Bronchial epithelial cell (primary cell): ENCODE measurements around the gene TRIM22. TPM values are rescaled to one million over a fixed set of nuclear protein-coding genes. Genes with fewer than 3 reads are reported as not detected.
A peak's percentile ranks its signal among the peaks of the same experiment; 100 is the strongest.
"Not testable (repeated sequence)": the region's sequence is repeated elsewhere in the genome, so short reads cannot be mapped to it uniquely, and the experiment has no call there.

Experiments
- DNase-seq: peaks from one replicate; pipeline ENCODE4 v3.0.0-alpha.2; 2010; ENCODE audit warnings: low read depth
- FAIRE-seq: peaks from 2 replicates; lab custom pipeline; 2011; peaks lifted over from hg19 to GRCh38; lab: Jason Lieb, UNC
- H3K27me3 ChIP-seq: 2 replicates; pipeline ENCODE4 v1.5.1; 2011; ENCODE audit warnings: low read length; ENCODE audit not compliant: control insufficient read depth, insufficient read depth
- H3K36me3 ChIP-seq: 2 replicates; pipeline ENCODE4 v1.5.1; 2011; ENCODE audit warnings: low read length; ENCODE audit not compliant: control insufficient read depth, insufficient read depth
- H3K4me3 ChIP-seq: 2 replicates; pipeline ENCODE4 v1.5.1; 2011; ENCODE audit warnings: mild to moderate bottlenecking, low read depth, low read length, control low read depth
- total RNA-seq: library from RNA; depleted of rRNA; stranded (reverse); fragments of >200 nt; gene quantifications from 2 replicates; pipeline ENCODE4 v1.2.1, GENCODE V29; 2014
- TF ChIP-seq, protein P1 (sequence below): IDR thresholded peaks from 2 replicates; pipeline ENCODE4 v1.5.1; 2011; ENCODE audit warnings: mild to moderate bottlenecking, moderate library complexity, low read length, control low read depth, inconsistent platforms; ENCODE audit not compliant: insufficient read depth, severe bottlenecking

The TRIM22 gene
- total RNA-seq, 1 donor from 2014 or later: 11.1 TPM

DNA sequence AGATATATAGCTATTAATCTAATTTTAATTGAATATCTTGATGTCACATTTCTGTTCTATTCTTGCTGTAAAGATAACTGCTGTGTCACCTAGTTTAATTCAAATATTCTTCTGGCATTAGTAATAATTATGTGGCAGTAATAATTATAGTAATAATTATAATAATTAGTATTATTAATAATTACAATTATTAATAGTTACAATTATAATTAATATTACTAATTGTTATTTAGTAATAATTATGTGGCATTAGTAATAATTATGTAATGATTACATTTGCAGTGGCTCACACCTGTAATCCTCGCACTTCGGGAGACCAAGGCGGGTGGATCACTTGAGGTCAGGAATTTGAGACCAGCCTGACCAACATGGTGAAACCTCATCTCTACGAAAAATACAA lies 3.2 kb upstream of the TRIM22 start:
- FAIRE-seq (no peak), DNase-seq (no peak)
- Histone ChIP-seq H3K27me3 (no peaks in the 10 kb centered on the region), H3K4me3 (no peak overlapping the region), H3K36me3 (no peaks in the 10 kb centered on the region)
- TF ChIP-seq, protein P1, sequence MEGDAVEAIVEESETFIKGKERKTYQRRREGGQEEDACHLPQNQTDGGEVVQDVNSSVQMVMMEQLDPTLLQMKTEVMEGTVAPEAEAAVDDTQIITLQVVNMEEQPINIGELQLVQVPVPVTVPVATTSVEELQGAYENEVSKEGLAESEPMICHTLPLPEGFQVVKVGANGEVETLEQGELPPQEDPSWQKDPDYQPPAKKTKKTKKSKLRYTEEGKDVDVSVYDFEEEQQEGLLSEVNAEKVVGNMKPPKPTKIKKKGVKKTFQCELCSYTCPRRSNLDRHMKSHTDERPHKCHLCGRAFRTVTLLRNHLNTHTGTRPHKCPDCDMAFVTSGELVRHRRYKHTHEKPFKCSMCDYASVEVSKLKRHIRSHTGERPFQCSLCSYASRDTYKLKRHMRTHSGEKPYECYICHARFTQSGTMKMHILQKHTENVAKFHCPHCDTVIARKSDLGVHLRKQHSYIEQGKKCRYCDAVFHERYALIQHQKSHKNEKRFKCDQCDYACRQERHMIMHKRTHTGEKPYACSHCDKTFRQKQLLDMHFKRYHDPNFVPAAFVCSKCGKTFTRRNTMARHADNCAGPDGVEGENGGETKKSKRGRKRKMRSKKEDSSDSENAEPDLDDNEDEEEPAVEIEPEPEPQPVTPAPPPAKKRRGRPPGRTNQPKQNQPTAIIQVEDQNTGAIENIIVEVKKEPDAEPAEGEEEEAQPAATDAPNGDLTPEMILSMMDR: no peak

DNA sequence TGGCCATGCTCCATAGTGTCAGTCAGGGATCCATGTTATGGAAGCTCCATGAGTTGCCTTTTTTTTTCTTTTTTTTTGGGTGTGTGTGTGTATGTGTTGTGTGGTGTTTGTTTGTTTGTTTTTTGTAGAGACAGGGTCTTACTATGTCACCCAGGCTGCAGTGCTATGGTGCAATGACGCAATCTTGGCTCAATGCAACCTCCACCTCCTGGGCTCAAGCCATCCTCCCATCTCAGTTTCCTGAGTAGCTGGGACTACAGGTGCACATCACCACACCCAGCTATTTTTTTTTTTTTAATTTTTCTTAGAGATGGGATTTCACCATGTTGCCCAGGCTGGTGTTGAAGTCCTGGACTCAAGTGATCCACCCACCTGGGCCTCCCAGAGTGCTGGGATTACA lies 1.1 kb upstream of the TRIM22 start:
- Histone ChIP-seq H3K36me3 (no peaks in the 10 kb centered on the region), H3K27me3 (no peaks in the 10 kb centered on the region), H3K4me3 (no peak overlapping the region)
- DNase-seq (no peak), FAIRE-seq (no peak)
- TF ChIP-seq, protein P1: no peak

DNA sequence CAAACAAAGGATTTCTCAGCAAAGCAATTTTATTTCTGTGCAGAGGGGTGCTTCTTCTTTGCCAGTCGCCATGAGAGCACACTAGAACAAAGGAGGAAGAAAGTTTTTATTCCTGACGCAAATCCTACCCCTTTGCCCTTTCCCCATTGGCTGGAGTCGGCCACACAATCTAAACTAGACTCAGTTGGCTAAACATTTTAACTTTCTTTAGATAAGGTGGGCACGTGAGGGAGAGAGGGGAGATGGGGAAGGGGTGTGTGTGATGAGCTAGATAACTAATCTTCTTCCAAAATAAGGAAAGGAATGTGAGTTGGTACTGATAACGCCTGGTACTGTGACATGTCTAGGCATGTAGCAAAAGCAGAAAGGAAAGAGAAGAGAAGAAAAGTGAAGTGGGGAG lies 626 bp downstream of the TRIM22 start:
- peak overlapping the region; percentile 42 for H3K4me3 ChIP-seq
- DNase-seq (peak; percentile 43), FAIRE-seq (no peak)
- no peaks in the 10 kb centered on the region for H3K27me3 ChIP-seq
- no peaks in the 10 kb centered on the region for H3K36me3 ChIP-seq
- TF ChIP-seq, protein P1: no peak

DNA sequence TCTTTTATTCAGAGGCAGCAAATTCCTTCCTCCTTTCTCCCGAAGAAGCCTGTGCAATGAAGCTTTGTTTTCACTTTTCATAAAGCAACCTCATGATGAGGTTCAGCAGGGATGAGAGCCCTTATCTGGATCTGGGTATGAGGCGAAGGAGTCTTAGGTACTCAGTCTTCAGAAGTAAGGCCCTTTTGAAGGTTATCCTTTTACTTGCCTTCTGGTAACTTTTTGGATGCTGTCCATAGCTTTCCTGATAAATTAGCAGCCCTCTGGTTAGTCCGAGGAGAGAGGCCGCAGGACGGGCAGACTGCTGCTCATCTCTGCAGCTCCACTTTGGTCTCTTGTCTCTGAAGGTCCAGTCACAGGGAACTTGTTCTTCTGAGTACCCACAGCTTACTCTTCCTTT lies 1.1 kb downstream of the TRIM22 start:
- no peak for FAIRE-seq
- TF ChIP-seq, protein P1: no peak
- H3K36me3 ChIP-seq: no peaks in the 10 kb centered on the region
- peak; percentile 9 for DNase-seq
- H3K27me3 ChIP-seq: no peaks in the 10 kb centered on the region
- H3K4me3 ChIP-seq: peak overlapping the region; percentile 42

DNA sequence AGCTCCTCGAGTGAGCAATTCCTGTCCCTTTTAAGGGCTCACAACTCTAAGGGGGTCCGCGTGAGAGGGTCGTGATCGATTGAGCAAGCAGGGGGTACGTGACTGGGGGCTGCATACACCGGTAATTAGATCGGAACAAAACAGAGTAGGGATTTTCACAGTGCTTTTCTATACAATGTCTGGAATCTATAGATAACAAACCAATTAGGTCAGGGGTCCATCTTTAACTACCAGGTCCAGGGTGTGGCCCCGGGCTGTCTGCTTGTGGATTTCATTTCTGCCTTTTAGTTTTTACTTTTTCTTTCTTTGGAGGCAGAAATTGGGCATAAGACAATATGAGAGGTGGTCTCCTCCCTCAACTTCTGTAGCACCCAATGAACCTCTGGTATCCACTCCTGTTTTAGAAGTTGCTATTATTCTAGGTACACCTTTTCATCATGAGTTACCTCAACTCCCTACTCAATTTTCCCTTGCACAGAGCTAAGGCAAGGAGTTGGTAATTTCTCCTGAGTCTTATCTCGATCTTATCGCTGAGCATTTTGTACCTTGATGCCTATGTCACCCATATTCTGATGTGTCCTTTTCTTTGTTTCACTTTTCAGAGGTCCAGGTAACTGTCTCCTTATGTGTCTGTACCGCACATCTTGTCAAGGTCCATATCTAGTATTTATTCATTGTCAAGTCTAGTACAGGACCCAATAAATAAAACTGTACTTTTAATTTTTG lies 1.8 kb downstream of the TRIM22 start:
- FAIRE-seq, H3K36me3 ChIP-seq, DNase-seq, H3K27me3 ChIP-seq: not testable (repeated sequence)
- H3K4me3 ChIP-seq: peak overlapping the region; percentile 42

DNA sequence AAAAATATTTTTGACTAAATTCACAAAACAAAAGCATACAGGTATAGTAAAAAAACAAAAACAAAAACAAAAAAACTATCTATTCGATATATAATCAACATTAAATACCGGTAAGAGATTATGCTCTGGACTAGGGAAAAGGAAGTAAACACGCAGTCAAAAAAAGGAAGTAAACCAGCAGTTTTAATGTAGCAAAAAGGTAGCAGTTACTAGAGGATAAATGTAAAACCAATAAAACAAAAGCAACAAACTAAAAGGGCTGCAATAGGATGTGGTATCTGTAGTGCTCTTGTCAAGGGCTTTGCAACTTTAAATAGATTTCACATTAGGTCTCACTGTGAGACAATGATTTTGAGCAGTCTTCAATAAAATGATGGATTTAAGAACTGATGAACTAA lies 2.4 kb downstream of the TRIM22 start:
- FAIRE-seq (no peak), DNase-seq (no peak)
- no peak overlapping the region for H3K4me3 ChIP-seq
- TF ChIP-seq, protein P1: no peak
- H3K27me3 ChIP-seq: no peaks in the 10 kb centered on the region
- peaks cover 1% of the 10 kb centered on the region for H3K36me3 ChIP-seq
